ENCODE data around the gene TRANK1. TPM values are rescaled to one million over a fixed set of nuclear protein-coding genes. Genes with fewer than 3 reads are reported as not detected.

The TRANK1 gene
- total and polyA plus RNA-seq, 7 experiments from 2014 or later: 29.6 to 113 (median 75.3) TPM

DNA sequence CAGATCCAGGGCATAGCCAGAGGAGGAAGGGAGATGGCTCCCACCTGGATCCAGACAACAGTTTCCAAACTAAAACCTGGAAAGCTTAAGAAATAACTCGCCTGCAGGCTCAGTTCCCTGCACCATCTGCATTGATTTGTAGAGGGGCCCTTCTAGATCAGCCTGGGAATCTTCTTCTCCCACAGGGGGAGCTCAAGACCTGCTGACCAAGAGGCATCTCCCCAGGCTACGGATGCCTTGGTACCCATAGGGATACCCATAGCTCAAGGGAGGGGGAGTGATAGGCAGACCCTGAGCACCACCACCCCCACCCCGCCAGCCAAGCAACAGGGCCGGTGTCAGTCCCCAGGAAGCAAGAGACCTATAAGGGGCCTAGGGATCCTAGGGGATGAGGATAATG is 152.5 kb downstream of the TRANK1 start:
- peaks cover 5 to 32% (median 12%) of the 10 kb centered on the region in 5 donors for H3K27me3 Mint-ChIP-seq
- DNase-seq: peak in 1 of 9 donors; percentile 12
- Histone ChIP-seq H3K36me3 (ENCODE audit: control insufficient read depth in 2 of 3, insufficient read depth in 3 of 3, low read length in 3 of 3) (no peaks in the 10 kb centered on the region), H3K27ac (ENCODE audit: low read depth, low read length) (no peak overlapping the region), H3K9me3 (ENCODE audit: control insufficient read depth in 2 of 3, low read length in 3 of 3) (no peaks in the 10 kb centered on the region), H3K4me1 (ENCODE audit: control insufficient read depth in 2 of 2, insufficient read depth in 2 of 2, low read length in 2 of 2) (no peaks in the 10 kb centered on the region), H3K4me3 (ENCODE audit: low read length) (no peak overlapping the region), H3K27me3 (ENCODE audit: control insufficient read depth in 2 of 2, insufficient read depth in 2 of 2, low read length in 2 of 2) (no peaks in the 10 kb centered on the region)
- H3K36me3 Mint-ChIP-seq: no peaks in the 10 kb centered on the region
- intact Hi-C loops (cut with micrococcal nuclease): loop anchor here (1.0 kb wide), 2 partner anchors 77 to 166 kb away; no protein-coding TSS in a partner anchor
- ATAC-seq: no peak
- peaks cover 0 to 2% (median 0%) of the 10 kb centered on the region in 7 donors for H3K4me1 Mint-ChIP-seq
- POLR2A ChIA-PET: no interaction called here
- CTCF ChIA-PET: no interaction called here
- H3K9me3 Mint-ChIP-seq: no peaks in the 10 kb centered on the region
- no peak overlapping the region for H3K4me3 Mint-ChIP-seq
- H3K27ac Mint-ChIP-seq: no peak overlapping the region

DNA sequence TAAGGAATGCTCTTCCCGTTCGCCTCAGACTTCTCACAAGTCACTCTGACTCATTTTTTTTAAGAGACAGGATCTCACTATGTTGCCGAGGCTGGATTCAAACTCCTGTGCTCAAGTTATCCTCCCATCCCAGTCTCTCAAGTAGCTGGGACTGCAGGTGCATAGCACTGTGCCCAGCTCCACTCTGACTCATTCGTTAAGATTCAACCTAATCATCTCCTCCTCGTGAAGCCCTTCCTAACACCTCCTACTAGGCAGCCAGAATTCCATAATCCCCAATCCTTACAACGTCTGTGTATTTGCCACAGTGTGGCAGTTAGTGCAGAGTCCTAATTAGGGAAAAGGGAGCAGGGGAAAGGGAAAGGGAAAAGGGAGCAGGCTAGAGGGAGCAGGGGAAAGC is 154.1 kb downstream of the TRANK1 start:
- Histone ChIP-seq H3K4me3 (ENCODE audit: low read length) (no peak overlapping the region), H3K27ac (ENCODE audit: low read depth, low read length) (no peak overlapping the region), H3K9me3 (ENCODE audit: control insufficient read depth in 2 of 3, low read length in 3 of 3) (no peaks in the 10 kb centered on the region), H3K4me1 (ENCODE audit: control insufficient read depth in 2 of 2, insufficient read depth in 2 of 2, low read length in 2 of 2) (no peaks in the 10 kb centered on the region), H3K36me3 (ENCODE audit: control insufficient read depth in 2 of 3, insufficient read depth in 3 of 3, low read length in 3 of 3) (no peaks in the 10 kb centered on the region), H3K27me3 (ENCODE audit: control insufficient read depth in 2 of 2, insufficient read depth in 2 of 2, low read length in 2 of 2) (no peaks in the 10 kb centered on the region)
- Mint-ChIP-seq H3K27ac (peak overlapping the region in 1 of 9 donors; percentile 10), H3K4me1 (peaks cover 0 to 2% (median 0%) of the 10 kb centered on the region in 7 donors), H3K27me3 (peaks cover 5 to 27% (median 12%) of the 10 kb centered on the region in 5 donors), H3K4me3 (no peak overlapping the region), H3K9me3 (no peaks in the 10 kb centered on the region), H3K36me3 (no peaks in the 10 kb centered on the region)
- CTCF ChIA-PET: interaction anchor here (0.7 kb wide), 1 partner anchor 275 kb away, joined by 3 read pairs; no protein-coding TSS in a partner anchor
- POLR2A ChIA-PET: no interaction called here
- ATAC-seq (no peak), DNase-seq (no peak)
- intact Hi-C loops (cut with micrococcal nuclease): no loop called here

DNA sequence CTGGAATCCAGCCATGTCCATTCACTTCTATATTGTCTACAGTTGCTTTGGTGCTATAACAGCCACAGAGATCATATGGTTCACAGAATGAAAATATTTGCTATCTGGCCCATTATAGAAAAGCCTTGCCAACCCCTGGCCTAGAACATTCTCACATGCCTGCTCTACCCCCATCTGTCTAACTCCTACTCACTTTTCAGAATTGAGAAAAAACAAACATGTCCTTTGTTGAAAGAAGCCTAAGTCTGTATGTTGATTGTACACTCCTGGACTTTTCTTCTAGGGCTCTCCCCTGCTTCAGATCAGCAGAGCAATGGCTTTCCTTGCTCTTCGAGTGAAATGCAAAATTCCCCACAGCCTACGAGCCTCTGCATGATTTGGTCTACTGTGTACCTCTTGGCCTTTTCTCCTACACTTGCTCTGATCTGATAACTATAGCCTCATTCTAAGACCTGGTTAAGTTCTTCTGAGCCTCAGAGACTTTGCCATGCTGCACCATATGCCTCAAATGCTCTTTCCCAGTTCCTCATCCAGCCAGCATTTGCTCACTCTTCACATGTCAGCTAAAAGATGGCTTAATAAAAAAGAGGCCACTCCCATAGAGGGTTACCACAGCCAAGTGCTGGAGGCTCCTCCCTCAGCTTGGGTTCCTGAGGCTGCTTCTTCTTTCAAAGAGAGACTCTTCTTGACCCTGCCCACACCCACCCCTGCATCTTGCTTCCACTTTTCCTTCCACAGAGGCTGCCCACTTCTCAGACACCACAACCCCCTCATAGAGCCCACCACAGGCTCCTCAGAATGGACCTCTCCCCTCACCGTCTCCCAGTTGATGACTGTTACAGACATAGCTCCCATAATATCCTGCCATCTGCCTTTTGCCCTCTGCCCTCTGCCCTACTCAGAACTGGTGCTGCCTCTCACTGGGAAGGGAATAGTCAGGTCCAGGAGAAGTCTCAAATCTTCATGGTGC is 157.6 kb downstream of the TRANK1 start:
- no peaks in the 10 kb centered on the region for H3K9me3 ChIP-seq (ENCODE audit: control insufficient read depth in 2 of 3, low read length in 3 of 3)
- no peaks in the 10 kb centered on the region for H3K9me3 Mint-ChIP-seq
- H3K27me3 ChIP-seq (ENCODE audit: control insufficient read depth in 2 of 2, insufficient read depth in 2 of 2, low read length in 2 of 2): no peaks in the 10 kb centered on the region
- no peak overlapping the region for H3K4me3 ChIP-seq (ENCODE audit: low read length)
- peaks cover 5 to 36% (median 16%) of the 10 kb centered on the region in 5 donors for H3K27me3 Mint-ChIP-seq
- intact Hi-C loops (cut with micrococcal nuclease): no loop called here
- H3K27ac Mint-ChIP-seq: peak overlapping the region in 1 of 9 donors; percentile 65
- ChIA-PET POLR2A (no interaction called here), CTCF (no interaction called here)
- ATAC-seq: peak; percentile 87
- H3K36me3 Mint-ChIP-seq: no peaks in the 10 kb centered on the region
- peaks cover 0 to 2% (median 0%) of the 10 kb centered on the region in 7 donors for H3K4me1 Mint-ChIP-seq
- no peaks in the 10 kb centered on the region for H3K4me1 ChIP-seq (ENCODE audit: control insufficient read depth in 2 of 2, insufficient read depth in 2 of 2, low read length in 2 of 2)
- no peak for DNase-seq
- H3K36me3 ChIP-seq (ENCODE audit: control insufficient read depth in 2 of 3, insufficient read depth in 3 of 3, low read length in 3 of 3): no peaks in the 10 kb centered on the region
- no peak overlapping the region for H3K27ac ChIP-seq (ENCODE audit: low read depth, low read length)
- no peak overlapping the region for H3K4me3 Mint-ChIP-seq

DNA sequence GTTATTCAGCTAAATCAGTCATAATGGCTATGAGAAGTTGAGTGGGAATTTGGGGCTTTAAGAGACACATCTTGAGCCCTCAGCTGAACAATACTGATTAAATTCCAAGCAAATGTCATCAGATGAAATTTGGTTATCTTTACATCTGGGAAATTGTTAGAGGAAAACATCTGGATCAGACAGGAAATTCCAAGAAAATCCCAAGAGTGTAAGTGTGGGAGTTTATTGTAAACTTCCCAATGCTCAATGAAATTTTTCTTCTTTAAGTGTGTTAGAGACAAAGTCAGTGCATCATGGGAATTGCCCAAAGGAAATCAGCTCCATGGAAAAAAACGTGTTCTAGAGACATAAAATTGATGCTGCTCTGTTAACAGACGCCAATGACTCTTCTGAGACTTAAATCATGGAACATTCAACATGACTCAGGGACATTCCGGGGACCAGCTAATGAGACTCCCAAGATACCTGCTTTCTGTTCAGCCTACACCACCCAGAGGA is 160.7 kb downstream of the TRANK1 start:
- no peaks in the 10 kb centered on the region for H3K36me3 Mint-ChIP-seq
- intact Hi-C loops (cut with micrococcal nuclease): no loop called here
- H3K4me3 ChIP-seq (ENCODE audit: low read length): no peak overlapping the region
- H3K27me3 ChIP-seq (ENCODE audit: control insufficient read depth in 2 of 2, insufficient read depth in 2 of 2, low read length in 2 of 2): no peaks in the 10 kb centered on the region
- no peak overlapping the region for H3K27ac ChIP-seq (ENCODE audit: low read depth, low read length)
- no peak overlapping the region for H3K27ac Mint-ChIP-seq
- no peaks in the 10 kb centered on the region for H3K9me3 ChIP-seq (ENCODE audit: control insufficient read depth in 2 of 3, low read length in 3 of 3)
- peaks cover 0 to 6% (median 0%) of the 10 kb centered on the region in 11 donors for H3K9me3 Mint-ChIP-seq
- peaks cover 0 to 27% (median 6%) of the 10 kb centered on the region in 5 donors for H3K27me3 Mint-ChIP-seq
- ChIA-PET CTCF (no interaction called here), POLR2A (no interaction called here)
- no peak overlapping the region for H3K4me3 Mint-ChIP-seq
- peaks cover 0 to 2% (median 0%) of the 10 kb centered on the region in 7 donors for H3K4me1 Mint-ChIP-seq
- DNase-seq: no peak
- ATAC-seq: no peak
- H3K4me1 ChIP-seq (ENCODE audit: control insufficient read depth in 2 of 2, insufficient read depth in 2 of 2, low read length in 2 of 2): no peaks in the 10 kb centered on the region
- H3K36me3 ChIP-seq (ENCODE audit: control insufficient read depth in 2 of 3, insufficient read depth in 3 of 3, low read length in 3 of 3): no peaks in the 10 kb centered on the region

DNA sequence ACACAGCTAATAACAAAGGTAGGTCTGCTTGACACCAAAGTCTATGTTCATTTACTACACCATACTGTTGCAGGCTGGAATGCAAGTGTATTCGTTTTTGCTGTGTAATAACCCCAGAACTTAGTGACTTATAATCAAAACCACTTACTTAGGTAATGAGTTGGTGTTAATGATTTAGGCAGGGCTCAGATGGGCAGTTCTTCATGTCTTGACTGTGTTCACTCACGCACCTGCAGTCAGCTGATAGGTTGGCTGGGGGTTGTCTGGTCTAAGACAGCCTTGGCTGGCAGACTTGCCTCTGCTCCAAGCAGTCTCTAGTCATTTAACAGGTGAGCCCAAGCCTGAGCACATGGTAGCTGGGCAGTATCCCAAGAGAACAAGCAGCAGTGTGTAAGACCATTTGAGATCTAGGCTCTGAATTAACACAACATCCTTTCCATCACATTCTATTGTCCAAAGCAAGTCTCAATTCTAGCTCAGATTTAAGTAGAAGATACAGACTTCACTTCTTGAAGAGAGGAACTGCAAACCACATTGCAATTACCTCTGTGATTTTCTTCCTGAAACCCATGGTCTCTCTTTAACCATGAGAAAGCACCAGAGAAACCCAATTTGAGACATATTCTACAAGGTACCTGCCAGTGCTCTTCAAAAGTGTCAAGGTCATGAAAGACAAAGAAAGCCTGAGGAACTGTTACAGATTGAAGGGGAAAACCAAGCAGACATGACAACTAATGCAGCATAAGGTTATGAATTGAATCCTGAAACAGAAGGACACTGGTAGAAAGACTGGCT is 167.2 kb downstream of the TRANK1 start:
- intact Hi-C loops (cut with micrococcal nuclease): no loop called here
- DNase-seq (no peak), ATAC-seq (no peak)
- H3K4me1 ChIP-seq (ENCODE audit: control insufficient read depth in 2 of 2, insufficient read depth in 2 of 2, low read length in 2 of 2): no peaks in the 10 kb centered on the region
- H3K27ac ChIP-seq (ENCODE audit: low read depth, low read length): no peak overlapping the region
- Mint-ChIP-seq H3K27ac (no peak overlapping the region), H3K36me3 (no peaks in the 10 kb centered on the region), H3K4me1 (no peaks in the 10 kb centered on the region), H3K27me3 (peaks cover 0 to 35% (median 11%) of the 10 kb centered on the region in 5 donors), H3K9me3 (peaks cover 0 to 6% (median 0%) of the 10 kb centered on the region in 11 donors), H3K4me3 (no peak overlapping the region)
- H3K27me3 ChIP-seq (ENCODE audit: control insufficient read depth in 2 of 2, insufficient read depth in 2 of 2, low read length in 2 of 2): no peaks in the 10 kb centered on the region
- H3K36me3 ChIP-seq (ENCODE audit: control insufficient read depth in 2 of 3, insufficient read depth in 3 of 3, low read length in 3 of 3): no peaks in the 10 kb centered on the region
- no peaks in the 10 kb centered on the region for H3K9me3 ChIP-seq (ENCODE audit: control insufficient read depth in 2 of 3, low read length in 3 of 3)
- CTCF ChIA-PET: interaction anchor here (0.9 kb wide), 1 partner anchor 1530 kb away, joined by 3 read pairs; no protein-coding TSS in a partner anchor
- H3K4me3 ChIP-seq (ENCODE audit: low read length): no peak overlapping the region
- POLR2A ChIA-PET: no interaction called here

Data from naive thymus-derived CD4-positive, alpha-beta T cell (primary cell).